GM19463 (cell line): ENCODE measurements around the gene SEC61A1.

Experiments
- ATAC-seq: cut with Tn5 transposase; IDR thresholded peaks from one replicate; pipeline ENCODE4 v1.9.1; 2021; ENCODE audit warnings: mild to moderate bottlenecking, moderate library complexity; ENCODE audit not compliant: unreplicated experiment

Gene SEC61A1

GRCh38 chr3:128111147-128111546 lies 58.9 kb downstream of the SEC61A1 start:
- ATAC-seq: no peak

- no peak for ATAC-seq
Observed at GRCh38 chr3:128112357-128112968, 60.2 kb downstream of the SEC61A1 start.

GRCh38 chr3:128113817-128114794 lies 61.9 kb downstream of the SEC61A1 start:
- ATAC-seq: no peak
